ENCODE measurements around the gene CORO2A. TPM values are rescaled to one million over a fixed set of nuclear protein-coding genes. Genes with fewer than 3 reads are reported as not detected.

The CORO2A gene, protein sequence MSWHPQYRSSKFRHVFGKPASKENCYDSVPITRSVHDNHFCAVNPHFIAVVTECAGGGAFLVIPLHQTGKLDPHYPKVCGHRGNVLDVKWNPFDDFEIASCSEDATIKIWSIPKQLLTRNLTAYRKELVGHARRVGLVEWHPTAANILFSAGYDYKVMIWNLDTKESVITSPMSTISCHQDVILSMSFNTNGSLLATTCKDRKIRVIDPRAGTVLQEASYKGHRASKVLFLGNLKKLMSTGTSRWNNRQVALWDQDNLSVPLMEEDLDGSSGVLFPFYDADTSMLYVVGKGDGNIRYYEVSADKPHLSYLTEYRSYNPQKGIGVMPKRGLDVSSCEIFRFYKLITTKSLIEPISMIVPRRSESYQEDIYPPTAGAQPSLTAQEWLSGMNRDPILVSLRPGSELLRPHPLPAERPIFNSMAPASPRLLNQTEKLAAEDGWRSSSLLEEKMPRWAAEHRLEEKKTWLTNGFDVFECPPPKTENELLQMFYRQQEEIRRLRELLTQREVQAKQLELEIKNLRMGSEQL
- total RNA-seq (2022; extraction: Qiagen RNA extraction): 0.99 to 2.1 TPM (median 1.6 TPM) in 5 replicates

DNA sequence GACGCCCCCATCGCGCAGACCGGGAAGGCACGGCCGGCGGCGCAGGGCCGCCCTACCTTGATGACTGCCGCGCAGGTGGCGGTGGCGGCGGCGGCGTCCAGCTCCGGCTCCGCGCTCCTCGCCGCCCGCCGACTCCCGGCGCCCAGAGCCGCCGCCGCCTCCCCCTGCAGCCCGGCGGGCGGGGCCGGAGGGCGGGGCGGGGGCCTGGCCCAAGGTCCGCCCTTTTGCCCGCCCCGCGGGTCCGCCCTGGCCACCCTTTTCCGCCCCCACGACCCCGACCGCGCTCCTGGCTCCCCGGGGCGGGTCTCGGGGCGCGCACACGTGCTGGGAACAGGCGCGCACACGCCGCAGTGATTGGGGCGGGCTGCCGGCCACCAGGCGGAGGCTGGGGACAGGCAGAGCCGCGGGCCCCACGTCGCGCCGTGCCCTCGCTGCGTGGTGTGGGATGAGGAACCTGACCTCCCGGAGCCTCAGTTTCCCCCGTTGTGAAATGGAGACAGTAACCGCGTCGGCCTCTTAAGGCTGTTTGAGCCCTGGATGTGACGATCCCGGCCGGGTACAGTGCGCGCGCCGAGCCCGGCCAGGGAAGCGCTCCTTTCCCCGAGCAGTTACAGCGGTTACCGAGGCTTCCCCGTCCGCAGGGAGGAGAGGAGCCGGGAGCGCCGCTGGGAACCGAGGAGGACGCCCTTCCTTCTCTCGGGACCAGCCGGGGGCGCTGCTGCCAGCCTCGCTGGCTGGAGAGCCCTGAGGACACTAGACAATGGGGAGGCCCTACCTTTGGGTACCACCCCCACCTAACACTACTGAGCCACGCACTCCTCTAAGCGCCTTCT, at the start of gene CORO2A:
Gene CORO2A (minus strand): TSS at position 135 of the 833 bp plus-strand sequence. CDS start 34,977 bp downstream, outside the sequence.

GRCh38 chr9:98118640-98119601, 73.5 kb downstream of the CORO2A start, which contains the start of gene TRIM14:
Gene TRIM14 (minus strand): TSS chr9:98119222. CDS start chr9:98119188, 34 bp downstream.

Other genes starting within 250 kb of the CORO2A start
- gene ANP32B, start 209.3 kb downstream of the CORO2A start, total RNA-seq (2022; extraction: Qiagen RNA extraction): 277 to 320 TPM (median 299 TPM) in 5 replicates
- 59.5 to 74.0 TPM (median 70.9 TPM) in 5 replicates for gene NANS, start 135.9 kb downstream of the CORO2A start, total RNA-seq (2022; extraction: Qiagen RNA extraction)
- 10.9 to 15.0 TPM (median 13.8 TPM) in 5 replicates for gene TRIM14, start 73.4 kb downstream of the CORO2A start, total RNA-seq (2022; extraction: Qiagen RNA extraction)
- 10.2 to 13.3 TPM (median 10.9 TPM) in 5 replicates for gene TBC1D2, start 63.0 kb upstream of the CORO2A start, total RNA-seq (2022; extraction: Qiagen RNA extraction)